ENCODE results near the gene CDC42BPA.
"Not testable (repeated sequence)": the region's sequence is repeated elsewhere in the genome, so short reads cannot be mapped to it uniquely, and the experiment has no call there.

CDC42BPA gene

GRCh38 chr1:227210604-227211003, 107.7 kb downstream of the CDC42BPA start:
- DNase-seq: no peak

- DNase-seq: no peak
These were observed 121.2 kb downstream of the CDC42BPA start for GRCh38 chr1:227197064-227197463.

GRCh38 chr1:227192163-227192562, 126.1 kb downstream of the CDC42BPA start:
- DNase-seq: no peak

- no peak for DNase-seq
These were observed 126.7 kb downstream of the CDC42BPA start for GRCh38 chr1:227191607-227192006.

- DNase-seq: no peak
These were observed 128.0 kb downstream of the CDC42BPA start for GRCh38 chr1:227190321-227190720.

- no peak for DNase-seq
These were observed 133.0 kb downstream of the CDC42BPA start for GRCh38 chr1:227185291-227185690.

- DNase-seq: peak; percentile 43
These were observed 136.3 kb downstream of the CDC42BPA start for GRCh38 chr1:227182012-227182411.

- DNase-seq: no peak
These were observed 142.7 kb downstream of the CDC42BPA start for GRCh38 chr1:227175611-227176010.

GRCh38 chr1:227174164-227174563, 144.1 kb downstream of the CDC42BPA start:
- no peak for DNase-seq

- DNase-seq: no peak
These were observed 147.7 kb downstream of the CDC42BPA start for GRCh38 chr1:227170361-227171166.

- no peak for DNase-seq
These were observed 148.9 kb downstream of the CDC42BPA start for GRCh38 chr1:227169343-227169742.

- no peak for DNase-seq
These were observed 150.8 kb downstream of the CDC42BPA start for GRCh38 chr1:227167276-227168101.

- no peak for DNase-seq
These were observed 151.7 kb downstream of the CDC42BPA start for GRCh38 chr1:227166559-227166958.

GRCh38 chr1:227161470-227161869, 156.8 kb downstream of the CDC42BPA start:
- no peak for DNase-seq

- no peak for DNase-seq
These were observed 161.8 kb downstream of the CDC42BPA start for GRCh38 chr1:227156520-227156919.

- no peak for DNase-seq
These were observed 162.6 kb downstream of the CDC42BPA start for GRCh38 chr1:227155688-227156087.

GRCh38 chr1:227155004-227155403, 163.3 kb downstream of the CDC42BPA start:
- DNase-seq: no peak

GRCh38 chr1:227152525-227152924, 165.8 kb downstream of the CDC42BPA start:
- DNase-seq: no peak

GRCh38 chr1:227140376-227140775, 177.9 kb downstream of the CDC42BPA start:
- no peak for DNase-seq

- DNase-seq: no peak
These were observed 182.0 kb downstream of the CDC42BPA start for GRCh38 chr1:227136210-227136820.

GRCh38 chr1:227134686-227135314, 183.5 kb downstream of the CDC42BPA start:
- DNase-seq: no peak

GRCh38 chr1:227132695-227133094, 185.6 kb downstream of the CDC42BPA start:
- not testable (repeated sequence) for DNase-seq

GRCh38 chr1:227131193-227131592, 187.1 kb downstream of the CDC42BPA start:
- DNase-seq: no peak

All from NCI-H526 treated with DMSO at 0.1 percent for 48 hours (cell line).